Type B pancreatic cell (in vitro differentiated cells): ENCODE results near the gene FRAS1. TPM values are rescaled to one million over a fixed set of nuclear protein-coding genes. Genes with fewer than 3 reads are reported as not detected.

Source experiments
- DNase-seq: peaks from one replicate; pipeline ENCODE4 v3.0.0; 2021; ENCODE audit warnings: mixed read lengths; ENCODE audit not compliant: unreplicated experiment; ENCODE audit errors: extremely low spot score
- H3K27ac Mint-ChIP-seq: 2 replicates; pipeline ENCODE4 v1.8.0; 2021; ENCODE audit warnings: mild to moderate bottlenecking, mixed read lengths
- H3K27me3 Mint-ChIP-seq: 2 replicates; pipeline ENCODE4 v1.8.0; 2021; ENCODE audit warnings: mixed read lengths
- H3K36me3 Mint-ChIP-seq: 2 replicates; pipeline ENCODE4 v1.8.0; 2021; ENCODE audit warnings: mixed read lengths
- H3K4me1 Mint-ChIP-seq: one replicate; pipeline ENCODE4 v1.8.0; 2021; ENCODE audit warnings: mixed read lengths; ENCODE audit not compliant: unreplicated experiment
- H3K4me3 Mint-ChIP-seq: 2 replicates; pipeline ENCODE4 v1.8.0; 2021; ENCODE audit warnings: mild to moderate bottlenecking, mixed read lengths
- H3K9me3 Mint-ChIP-seq: 2 replicates; pipeline ENCODE4 v1.8.0; 2021; ENCODE audit warnings: mixed read lengths
- CTCF ChIP-seq: fragments of 200-600 bp; sonication (generic); conservative IDR thresholded peaks from 2 replicates; pipeline ENCODE4 v1.5.0; 2021; ENCODE audit warnings: antibody characterized with exemption, mild to moderate bottlenecking
- total RNA-seq: library from RNA; stranded (reverse); gene quantifications from 2 replicates; pipeline ENCODE4 v1.2.1, GENCODE V29; 2021; ENCODE audit warnings: low replicate concordance

The FRAS1 gene
- total RNA-seq, 1 donor from 2014 or later, result 37.7 TPM

GRCh38 chr4:78551420-78552351 lies 494.6 kb downstream of the FRAS1 start, which contains the start of gene ANXA3:
Gene ANXA3, plus strand, starts transcription at chr4:78551770. Its CDS starts 2,704 bp downstream, at chr4:78554474.
- DNase-seq, result peak; percentile 76
- TF ChIP-seq CTCF, result peak; percentile 15
- Mint-ChIP-seq H3K27me3 (peaks cover 16% of the 10 kb centered on the region), H3K4me3 (peak within 1 kb of the TSS; percentile 96), H3K9me3 (no peaks in the 10 kb centered on the region), H3K36me3 (peaks cover 3% of the 10 kb centered on the region), H3K27ac (peak within 1 kb of the TSS; percentile 100), H3K4me1 (peaks cover 22% of the 10 kb centered on the region)

- Mint-ChIP-seq H3K36me3 (peaks cover 3% of the 10 kb centered on the region), H3K4me1 (peaks cover 22% of the 10 kb centered on the region), H3K27ac (peak overlapping the region; percentile 99), H3K4me3 (peak overlapping the region; percentile 88), H3K9me3 (no peaks in the 10 kb centered on the region), H3K27me3 (peaks cover 16% of the 10 kb centered on the region)
- DNase-seq, result no peak
- no peak for TF ChIP-seq CTCF
These were observed 495.4 kb downstream of the FRAS1 start for GRCh38 chr4:78552389-78553042.

- Mint-ChIP-seq H3K4me3 (peak overlapping the region; percentile 88), H3K36me3 (peaks cover 3% of the 10 kb centered on the region), H3K27me3 (peaks cover 16% of the 10 kb centered on the region), H3K4me1 (peaks cover 22% of the 10 kb centered on the region), H3K9me3 (no peaks in the 10 kb centered on the region), H3K27ac (peak overlapping the region; percentile 99)
- TF ChIP-seq CTCF, result no peak
- DNase-seq, result no peak
These were observed 495.9 kb downstream of the FRAS1 start for GRCh38 chr4:78553043-78553396.

- Mint-ChIP-seq H3K4me3 (peak overlapping the region; percentile 72), H3K9me3 (no peaks in the 10 kb centered on the region), H3K36me3 (peaks cover 3% of the 10 kb centered on the region), H3K27ac (peak overlapping the region; percentile 99), H3K27me3 (peaks cover 16% of the 10 kb centered on the region), H3K4me1 (peaks cover 22% of the 10 kb centered on the region)
- DNase-seq, result no peak
- no peak for TF ChIP-seq CTCF
These were observed 496.5 kb downstream of the FRAS1 start for GRCh38 chr4:78553529-78554060.

GRCh38 chr4:78556665-78557064 lies 499.5 kb downstream of the FRAS1 start:
- Mint-ChIP-seq H3K27me3 (peaks cover 5% of the 10 kb centered on the region), H3K27ac (peak overlapping the region; percentile 88), H3K36me3 (peaks cover 3% of the 10 kb centered on the region), H3K4me3 (no peak overlapping the region), H3K4me1 (peaks cover 15% of the 10 kb centered on the region), H3K9me3 (no peaks in the 10 kb centered on the region)
- DNase-seq, result no peak
- TF ChIP-seq CTCF, result no peak
